ENCODE measurements around the gene CAPS. TPM values are rescaled to one million over a fixed set of nuclear protein-coding genes. Genes with fewer than 3 reads are reported as not detected.

The CAPS gene
- total RNA-seq, 4 donors from 2014 or later = 9.0 to 48.8 (median 26.3) TPM

DNA sequence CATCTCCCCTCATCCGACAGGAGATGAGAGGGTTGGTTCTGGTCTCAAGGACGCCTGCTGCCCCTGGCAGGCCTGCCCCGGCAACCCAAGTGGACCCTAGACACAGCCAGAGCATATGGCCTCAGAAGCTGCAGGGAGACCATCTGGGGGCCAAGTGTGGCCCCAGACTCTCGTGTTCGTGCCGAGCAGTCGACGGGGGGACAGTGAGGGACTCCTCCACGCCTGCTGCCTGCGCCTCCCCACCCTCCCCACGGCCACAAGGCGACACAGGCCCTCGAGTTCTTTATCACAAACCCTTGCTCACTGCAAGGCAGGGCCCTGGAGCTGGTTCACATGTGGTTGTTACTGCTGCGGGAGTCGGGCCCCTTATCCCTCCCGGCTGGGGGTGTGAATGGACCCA is 9.3 kb downstream of the CAPS start:
- H3K4me1 ChIP-seq = peaks cover 4 to 15% of the 10 kb centered on the region in 2 donors
- WGBS, 2 donors = 91% methylated on average over 16 of the region's 16 CpGs; no CpG with 5 or more reads in 1 of the 2 donors
- peaks cover 53 to 81% of the 10 kb centered on the region in 2 donors for H3K36me3 ChIP-seq
- DNase-seq = no peak
- no peak for TF ChIP-seq POLR2A (IDR thresholded peaks at IDR 0.05)
- TF ChIP-seq, protein P1, sequence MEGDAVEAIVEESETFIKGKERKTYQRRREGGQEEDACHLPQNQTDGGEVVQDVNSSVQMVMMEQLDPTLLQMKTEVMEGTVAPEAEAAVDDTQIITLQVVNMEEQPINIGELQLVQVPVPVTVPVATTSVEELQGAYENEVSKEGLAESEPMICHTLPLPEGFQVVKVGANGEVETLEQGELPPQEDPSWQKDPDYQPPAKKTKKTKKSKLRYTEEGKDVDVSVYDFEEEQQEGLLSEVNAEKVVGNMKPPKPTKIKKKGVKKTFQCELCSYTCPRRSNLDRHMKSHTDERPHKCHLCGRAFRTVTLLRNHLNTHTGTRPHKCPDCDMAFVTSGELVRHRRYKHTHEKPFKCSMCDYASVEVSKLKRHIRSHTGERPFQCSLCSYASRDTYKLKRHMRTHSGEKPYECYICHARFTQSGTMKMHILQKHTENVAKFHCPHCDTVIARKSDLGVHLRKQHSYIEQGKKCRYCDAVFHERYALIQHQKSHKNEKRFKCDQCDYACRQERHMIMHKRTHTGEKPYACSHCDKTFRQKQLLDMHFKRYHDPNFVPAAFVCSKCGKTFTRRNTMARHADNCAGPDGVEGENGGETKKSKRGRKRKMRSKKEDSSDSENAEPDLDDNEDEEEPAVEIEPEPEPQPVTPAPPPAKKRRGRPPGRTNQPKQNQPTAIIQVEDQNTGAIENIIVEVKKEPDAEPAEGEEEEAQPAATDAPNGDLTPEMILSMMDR (IDR thresholded peaks at IDR 0.05) = no peak
- intact Hi-C loops (cut with DNase I) = no loop called here
- no peak overlapping the region for H3K27ac ChIP-seq
- no peaks in the 10 kb centered on the region for H3K27me3 ChIP-seq
- H3K9me3 ChIP-seq = no peaks in the 10 kb centered on the region
- H3K4me3 ChIP-seq (replicated peaks in 1 of 3) = no peak overlapping the region

DNA sequence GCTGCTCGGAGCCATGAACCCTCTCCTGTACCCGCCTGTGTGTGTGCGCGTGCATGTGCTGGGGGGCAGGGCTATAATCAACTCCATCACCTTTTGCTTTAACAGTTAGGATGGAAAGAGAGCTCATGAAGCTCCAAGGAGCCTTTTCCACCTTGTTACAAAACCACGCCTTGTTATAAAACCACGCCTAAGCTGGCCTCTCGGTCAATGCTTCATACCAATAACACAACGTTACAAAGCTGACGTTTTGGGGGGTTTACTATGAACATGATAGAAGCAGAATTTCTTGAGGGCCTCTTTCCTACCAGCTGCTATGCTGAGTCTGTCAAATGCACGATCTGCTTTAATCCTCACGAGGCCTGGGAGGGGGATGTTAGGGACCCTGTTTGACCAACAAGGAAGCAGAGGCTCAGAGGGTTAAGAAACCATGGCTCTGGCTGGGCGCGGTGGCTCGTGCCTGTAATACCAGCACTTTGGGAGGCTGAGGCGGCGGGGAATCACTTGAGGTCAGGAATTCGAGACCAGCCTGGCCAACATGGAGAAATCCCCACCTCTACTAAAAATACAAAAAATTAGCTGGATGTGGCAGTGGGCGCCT is 11.9 kb downstream of the CAPS start:
- Histone ChIP-seq H3K4me3 (replicated peaks in 1 of 3) (no peak overlapping the region), H3K4me1 (peaks cover 4 to 15% of the 10 kb centered on the region in 2 donors), H3K36me3 (peaks cover 69 to 74% of the 10 kb centered on the region in 2 donors), H3K9me3 (no peaks in the 10 kb centered on the region), H3K27ac (peak overlapping the region in 2 of 3 donors; percentile 45 to 65), H3K27me3 (no peaks in the 10 kb centered on the region)
- intact Hi-C loops (cut with DNase I) = no loop called here
- no peak for DNase-seq
- 92 to 95% methylated on average over 14 to 18 of the region's 18 CpGs for WGBS, 2 donors
- TF ChIP-seq, protein P1 (IDR thresholded peaks at IDR 0.05) = no peak
- TF ChIP-seq POLR2A (IDR thresholded peaks at IDR 0.05) = no peak

DNA sequence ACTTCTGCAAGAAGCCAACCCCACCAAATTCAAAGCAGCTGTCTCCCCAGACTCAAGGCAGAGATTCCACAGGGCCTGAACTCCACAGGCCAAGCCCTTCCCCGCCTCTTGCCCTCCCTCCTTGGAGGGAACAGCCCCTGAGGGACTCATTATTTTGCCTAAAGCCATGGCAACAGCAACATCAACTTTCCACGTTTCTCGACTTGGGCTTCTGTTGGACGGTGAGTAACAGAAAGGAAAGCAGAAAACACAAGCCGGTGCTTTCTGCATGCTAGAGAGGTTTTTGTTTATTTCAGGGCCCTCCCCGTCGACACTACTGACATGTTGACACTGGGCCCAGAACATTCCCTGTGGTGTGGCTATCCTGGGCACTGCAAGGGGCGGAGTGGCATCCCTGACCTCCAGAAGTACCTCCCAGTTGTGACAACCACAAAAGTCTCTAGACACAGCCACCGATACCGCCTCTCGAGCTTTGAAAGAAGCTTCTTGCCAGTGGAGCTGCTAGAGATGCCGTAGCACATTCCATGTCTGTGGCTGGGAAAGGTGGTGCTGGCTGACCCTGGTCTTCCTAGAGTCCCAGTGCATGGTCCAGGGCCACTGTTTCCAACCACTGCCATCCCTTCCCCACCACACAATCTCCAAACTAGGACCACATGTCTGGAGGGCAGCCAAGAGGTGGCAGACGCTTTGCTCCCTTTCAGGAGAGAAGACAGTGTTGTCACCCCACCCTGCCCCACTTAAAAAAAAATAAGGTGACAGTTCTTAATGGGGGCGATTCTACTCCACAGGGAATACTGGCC is 12.8 kb downstream of the CAPS start:
- Histone ChIP-seq H3K36me3 (peaks cover 75 to 78% of the 10 kb centered on the region in 2 donors), H3K27me3 (no peaks in the 10 kb centered on the region), H3K27ac (peak overlapping the region in 2 of 3 donors; percentile 45 to 65), H3K4me1 (peaks cover 4 to 15% of the 10 kb centered on the region in 2 donors), H3K9me3 (no peaks in the 10 kb centered on the region), H3K4me3 (replicated peaks in 1 of 3) (no peak overlapping the region)
- WGBS, 2 donors = 56 to 71% methylated on average over 14 of the region's 14 CpGs
- peak in 1 of 2 donors; percentile 26 for DNase-seq
- TF ChIP-seq, protein P1 (IDR thresholded peaks at IDR 0.05) = no peak
- TF ChIP-seq POLR2A (IDR thresholded peaks at IDR 0.05) = no peak
- intact Hi-C loops (cut with DNase I) = no loop called here

DNA sequence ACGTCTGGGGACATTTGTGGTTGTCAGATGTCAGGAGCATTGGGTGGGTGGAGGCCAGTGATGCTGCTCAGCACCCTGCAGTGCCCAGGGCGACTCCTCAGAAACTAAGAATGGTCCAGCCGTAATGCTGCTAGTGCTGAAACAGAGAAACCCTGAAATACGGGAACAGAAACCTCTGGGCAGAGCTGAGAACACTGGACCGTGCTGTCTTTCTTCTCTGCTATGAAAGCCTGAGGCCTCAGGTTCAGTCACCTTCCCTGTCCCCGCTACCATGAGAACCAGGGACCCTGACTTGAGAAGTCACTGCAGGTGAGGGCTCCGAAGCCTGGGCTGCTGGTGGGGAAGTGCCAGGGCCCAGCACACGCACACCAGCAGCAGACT is 13.4 kb downstream of the CAPS start:
- Histone ChIP-seq H3K27ac (peak overlapping the region in 2 of 3 donors; percentile 45 to 65), H3K4me1 (peaks cover 4 to 15% of the 10 kb centered on the region in 2 donors), H3K4me3 (replicated peaks in 1 of 3) (no peak overlapping the region), H3K36me3 (peaks cover 80 to 81% of the 10 kb centered on the region in 2 donors), H3K9me3 (no peaks in the 10 kb centered on the region), H3K27me3 (no peaks in the 10 kb centered on the region)
- 85 to 93% methylated on average over 8 of the region's 8 CpGs for WGBS, 2 donors
- no peak for DNase-seq
- TF ChIP-seq, protein P1 (IDR thresholded peaks at IDR 0.05) = no peak
- no peak for TF ChIP-seq POLR2A (IDR thresholded peaks at IDR 0.05)
- intact Hi-C loops (cut with DNase I) = no loop called here

DNA sequence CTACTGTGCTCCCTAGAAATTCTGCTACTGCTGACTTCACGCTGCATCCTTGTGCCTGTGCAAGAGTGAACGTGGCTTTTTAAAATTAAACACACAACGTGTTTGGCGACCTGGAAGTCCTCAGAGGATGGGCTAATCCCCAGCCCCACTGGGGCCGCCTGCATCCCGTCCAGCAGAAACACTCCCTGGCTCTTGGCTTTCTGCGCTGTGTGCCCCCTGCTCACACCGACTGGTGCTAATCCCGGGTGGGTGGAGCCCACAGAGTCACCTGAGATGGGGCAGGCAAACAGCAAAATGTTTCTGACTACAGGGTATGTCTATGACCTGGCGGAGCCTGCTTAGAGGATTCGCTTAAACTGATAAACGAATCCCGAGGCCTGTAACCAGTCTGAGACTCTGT is 15.1 kb downstream of the CAPS start:
- intact Hi-C loops (cut with DNase I) = no loop called here
- Histone ChIP-seq H3K27ac (no peak overlapping the region), H3K27me3 (no peaks in the 10 kb centered on the region), H3K36me3 (peaks cover 64 to 66% of the 10 kb centered on the region in 2 donors), H3K9me3 (no peaks in the 10 kb centered on the region), H3K4me3 (replicated peaks in 1 of 3) (no peak overlapping the region), H3K4me1 (peaks cover 4 to 17% of the 10 kb centered on the region in 2 donors)
- DNase-seq = no peak
- 82 to 85% methylated on average over 12 to 13 of the region's 13 CpGs for WGBS, 2 donors
- TF ChIP-seq, protein P1 (IDR thresholded peaks at IDR 0.05) = no peak
- no peak for TF ChIP-seq POLR2A (IDR thresholded peaks at IDR 0.05)

Measured in thyroid gland (tissue), 4 donors.